Activated T-cell treated with anti-CD3 and anti-CD28 coated beads for 48 hours (primary cell): Measurements from ENCODE around the gene CCNYL1.

Experiments used
- DNase-seq: peaks from one replicate; pipeline ENCODE4 v3.0.0-alpha.2; 2020; ENCODE audit warnings: low read depth

The CCNYL1 gene

GRCh38 chr2:207766041-207766551, 54.7 kb downstream of the CCNYL1 start:
- DNase-seq: no peak

GRCh38 chr2:207766697-207767460, 55.4 kb downstream of the CCNYL1 start:
- DNase-seq: no peak

- DNase-seq: no peak
These were observed 56.2 kb downstream of the CCNYL1 start for GRCh38 chr2:207767461-207768167.

- no peak for DNase-seq
These were observed 56.9 kb downstream of the CCNYL1 start for GRCh38 chr2:207768168-207768865.

- no peak for DNase-seq
These were observed 57.6 kb downstream of the CCNYL1 start for GRCh38 chr2:207768866-207769596.

GRCh38 chr2:207770602-207771404, 59.4 kb downstream of the CCNYL1 start:
- no peak for DNase-seq

- DNase-seq: no peak
These were observed 60.0 kb downstream of the CCNYL1 start for GRCh38 chr2:207771421-207771820.

- no peak for DNase-seq
These were observed 60.8 kb downstream of the CCNYL1 start for GRCh38 chr2:207772081-207772843.

- no peak for DNase-seq
These were observed 61.4 kb downstream of the CCNYL1 start for GRCh38 chr2:207772844-207773205.

GRCh38 chr2:207775473-207775872, 64.0 kb downstream of the CCNYL1 start:
- DNase-seq: no peak

- DNase-seq: no peak
These were observed 65.7 kb downstream of the CCNYL1 start for GRCh38 chr2:207777124-207777523.

- no peak for DNase-seq
These were observed 67.0 kb downstream of the CCNYL1 start for GRCh38 chr2:207778298-207778882.

GRCh38 chr2:207779523-207779922, 68.1 kb downstream of the CCNYL1 start:
- no peak for DNase-seq

GRCh38 chr2:207782238-207783030, 71.0 kb downstream of the CCNYL1 start:
- no peak for DNase-seq

GRCh38 chr2:207783514-207783913, 72.1 kb downstream of the CCNYL1 start:
- DNase-seq: no peak

GRCh38 chr2:207784898-207785297, 73.5 kb downstream of the CCNYL1 start:
- no peak for DNase-seq

GRCh38 chr2:207787017-207787416, 75.6 kb downstream of the CCNYL1 start:
- no peak for DNase-seq

GRCh38 chr2:207787800-207788199, 76.4 kb downstream of the CCNYL1 start:
- no peak for DNase-seq

GRCh38 chr2:207790898-207791297, 79.5 kb downstream of the CCNYL1 start:
- no peak for DNase-seq
